ENCODE data around the gene OARD1. TPM values are rescaled to one million over a fixed set of nuclear protein-coding genes. Genes with fewer than 3 reads are reported as not detected.
"Not testable (repeated sequence)": the region's sequence is repeated elsewhere in the genome, so short reads cannot be mapped to it uniquely, and the experiment has no call there.

Gene OARD1
- 23.0 and 27.2 TPM in 2 replicates for total RNA-seq

- intact Hi-C loops (cut with micrococcal nuclease), result loop anchor here (1.0 to 10.0 kb wide), 10 partner anchors 45 to 1960 kb away; partner anchors contain the start of genes FOXP4, TAF8 and TOMM6
These were observed at the start of gene OARD1 for GRCh38 chr6:41071923-41072835. TSS of gene OARD1 (minus strand) at chr6:41072356. CDS start at chr6:41071634, 722 bp downstream.

GRCh38 chr6:41120058-41120457, 47.9 kb upstream of the OARD1 start:
- intact Hi-C loops (cut with micrococcal nuclease), result no loop called here

- intact Hi-C loops (cut with micrococcal nuclease), result no loop called here
These were observed 47.4 kb upstream of the OARD1 start for GRCh38 chr6:41119508-41119907.

- intact Hi-C loops (cut with micrococcal nuclease), result not testable (repeated sequence)
These were observed 42.9 kb upstream of the OARD1 start for GRCh38 chr6:41115027-41115426.

- intact Hi-C loops (cut with micrococcal nuclease), result no loop called here
These were observed 38.9 kb upstream of the OARD1 start for GRCh38 chr6:41111017-41111416.

GRCh38 chr6:41103847-41104246, 31.7 kb upstream of the OARD1 start:
- intact Hi-C loops (cut with micrococcal nuclease), result no loop called here

- intact Hi-C loops (cut with micrococcal nuclease), result no loop called here
These were observed 28.7 kb upstream of the OARD1 start for GRCh38 chr6:41100871-41101287.

- intact Hi-C loops (cut with micrococcal nuclease), result no loop called here
These were observed 26.2 kb upstream of the OARD1 start for GRCh38 chr6:41098366-41098765.

GRCh38 chr6:41097467-41098090, 25.4 kb upstream of the OARD1 start:
- intact Hi-C loops (cut with micrococcal nuclease), result no loop called here

- intact Hi-C loops (cut with micrococcal nuclease), result no loop called here
These were observed 21.6 kb upstream of the OARD1 start for GRCh38 chr6:41093729-41094128.

- intact Hi-C loops (cut with micrococcal nuclease), result loop anchor here (1.0 kb wide), 2 partner anchors 90 to 226 kb away; no protein-coding TSS in a partner anchor
These were observed 20.4 kb upstream of the OARD1 start for GRCh38 chr6:41092421-41093140.

- intact Hi-C loops (cut with micrococcal nuclease), result no loop called here
These were observed 18.9 kb upstream of the OARD1 start for GRCh38 chr6:41090841-41091761.

- intact Hi-C loops (cut with micrococcal nuclease), result no loop called here
These were observed 16.3 kb upstream of the OARD1 start for GRCh38 chr6:41088451-41088850.

GRCh38 chr6:41085182-41085581, 13.0 kb upstream of the OARD1 start:
- intact Hi-C loops (cut with micrococcal nuclease), result no loop called here

GRCh38 chr6:41083072-41083471, 10.9 kb upstream of the OARD1 start:
- intact Hi-C loops (cut with micrococcal nuclease), result no loop called here

- intact Hi-C loops (cut with micrococcal nuclease), result no loop called here
These were observed 8.5 kb upstream of the OARD1 start for GRCh38 chr6:41080621-41081020.

GRCh38 chr6:41079080-41079479, 6.9 kb upstream of the OARD1 start:
- intact Hi-C loops (cut with micrococcal nuclease), result loop anchor here (5.0 to 10.0 kb wide), 2 partner anchors 1313 to 1696 kb away; no protein-coding TSS in a partner anchor

GRCh38 chr6:41078101-41078500, 5.9 kb upstream of the OARD1 start:
- intact Hi-C loops (cut with micrococcal nuclease), result loop anchor here (5.0 to 10.0 kb wide), 2 partner anchors 1314 to 1697 kb away; no protein-coding TSS in a partner anchor

- intact Hi-C loops (cut with micrococcal nuclease), result loop anchor here (2.0 to 10.0 kb wide), 3 partner anchors 241 to 1697 kb away; no protein-coding TSS in a partner anchor
These were observed 5.4 kb upstream of the OARD1 start for GRCh38 chr6:41077536-41077935.
